Cardiac fibroblast (primary cell): ENCODE measurements around the gene SND1.
"Not testable (repeated sequence)": the region's sequence is repeated elsewhere in the genome, so short reads cannot be mapped to it uniquely, and the experiment has no call there.

Source experiments
- DNase-seq, 2 donors: peaks; one replicate each; pipeline versions ENCODE4 v3.0.0 to v3.0.0-alpha.2; 2010; ENCODE audit warnings: low read depth in 2 of 2
- H3K4me3 ChIP-seq, 2 donors: replicated peaks in 1 of 2; 1 replicate in 1 of 2; 2 replicates in 1 of 2; pipeline ENCODE4 v1.5.1; 2011; ENCODE audit warnings: low read depth in 2 of 2, low read length in 2 of 2, mild to moderate bottlenecking in 2 of 2, moderate library complexity in 1 of 2
- TF ChIP-seq, protein P1 (sequence below): IDR thresholded peaks from one replicate; pipeline ENCODE4 v1.5.1; 2011; ENCODE audit warnings: low read depth, mild to moderate bottlenecking, low read length, inconsistent platforms

SND1 gene

DNA sequence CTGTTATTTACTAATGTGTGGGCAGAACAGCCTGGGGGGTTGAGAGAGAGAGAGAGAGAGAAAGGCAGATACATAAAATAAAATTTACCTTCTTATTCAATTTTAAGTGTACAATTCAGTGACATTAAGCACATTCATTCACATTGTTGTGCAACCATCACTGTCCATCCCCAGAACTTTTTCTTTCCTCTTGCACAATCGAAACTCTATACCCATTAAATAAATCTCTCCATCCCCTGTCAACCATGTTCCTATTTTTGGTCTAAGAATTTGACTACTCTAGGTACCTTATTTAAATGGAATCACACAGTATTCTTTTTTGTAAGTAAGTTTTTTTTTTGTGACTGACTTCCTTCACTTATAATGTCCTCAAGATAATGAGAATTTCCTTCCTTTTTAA lies 181.6 kb downstream of the SND1 start:
- TF ChIP-seq, protein P1, sequence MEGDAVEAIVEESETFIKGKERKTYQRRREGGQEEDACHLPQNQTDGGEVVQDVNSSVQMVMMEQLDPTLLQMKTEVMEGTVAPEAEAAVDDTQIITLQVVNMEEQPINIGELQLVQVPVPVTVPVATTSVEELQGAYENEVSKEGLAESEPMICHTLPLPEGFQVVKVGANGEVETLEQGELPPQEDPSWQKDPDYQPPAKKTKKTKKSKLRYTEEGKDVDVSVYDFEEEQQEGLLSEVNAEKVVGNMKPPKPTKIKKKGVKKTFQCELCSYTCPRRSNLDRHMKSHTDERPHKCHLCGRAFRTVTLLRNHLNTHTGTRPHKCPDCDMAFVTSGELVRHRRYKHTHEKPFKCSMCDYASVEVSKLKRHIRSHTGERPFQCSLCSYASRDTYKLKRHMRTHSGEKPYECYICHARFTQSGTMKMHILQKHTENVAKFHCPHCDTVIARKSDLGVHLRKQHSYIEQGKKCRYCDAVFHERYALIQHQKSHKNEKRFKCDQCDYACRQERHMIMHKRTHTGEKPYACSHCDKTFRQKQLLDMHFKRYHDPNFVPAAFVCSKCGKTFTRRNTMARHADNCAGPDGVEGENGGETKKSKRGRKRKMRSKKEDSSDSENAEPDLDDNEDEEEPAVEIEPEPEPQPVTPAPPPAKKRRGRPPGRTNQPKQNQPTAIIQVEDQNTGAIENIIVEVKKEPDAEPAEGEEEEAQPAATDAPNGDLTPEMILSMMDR, result no peak
- H3K4me3 ChIP-seq, result no peak overlapping the region
- peak; percentile 63 to 64 for DNase-seq

DNA sequence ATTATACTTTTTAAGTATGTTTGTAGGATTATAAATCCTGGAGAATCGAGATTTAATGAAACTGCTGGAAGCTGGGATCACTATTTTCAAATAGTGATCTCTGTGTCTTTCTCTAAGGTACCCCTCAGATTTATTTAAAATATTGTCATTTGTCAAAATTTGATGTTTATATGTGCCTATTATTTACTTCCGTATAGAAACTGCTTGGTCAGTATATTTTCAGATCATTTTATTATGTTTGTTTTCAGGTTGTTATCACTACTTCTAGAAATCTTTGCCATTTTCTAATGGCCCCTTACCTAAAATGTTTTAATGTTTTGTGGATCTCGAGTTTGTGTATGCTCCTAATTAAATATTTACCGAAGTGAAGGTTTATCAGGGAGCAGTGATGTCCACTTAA lies 183.7 kb downstream of the SND1 start:
- H3K4me3 ChIP-seq, result no peak overlapping the region
- TF ChIP-seq, protein P1, result no peak
- DNase-seq, result no peak

DNA sequence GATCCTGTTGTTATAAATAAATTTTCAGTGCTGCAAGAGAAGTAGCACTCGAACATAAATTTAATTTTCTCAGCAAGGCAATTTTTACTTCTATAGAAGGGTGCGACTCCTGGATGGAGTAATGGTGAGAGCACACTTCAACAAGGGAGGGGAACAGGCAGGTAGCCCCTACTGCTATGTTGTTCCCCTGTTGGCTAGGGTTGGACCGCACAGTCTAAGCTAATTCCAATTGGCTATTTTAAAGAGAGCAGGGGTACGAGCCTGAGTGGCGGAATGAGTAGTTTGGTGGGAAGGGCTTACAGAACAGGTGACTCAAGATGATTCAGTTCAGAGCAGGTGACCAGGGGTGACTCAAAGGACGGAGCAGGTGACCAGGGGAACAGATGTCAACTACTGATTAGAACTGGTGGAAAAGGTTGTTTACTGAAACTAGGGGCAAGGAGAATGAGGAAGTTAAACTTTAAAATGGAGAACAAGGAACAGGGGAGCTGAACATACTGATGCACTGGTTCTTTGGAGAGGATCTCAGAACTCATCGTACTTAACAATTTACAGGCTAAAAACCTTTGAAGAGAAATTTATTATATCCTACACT lies 185.9 kb downstream of the SND1 start:
- not testable (repeated sequence) for DNase-seq, H3K4me3 ChIP-seq

DNA sequence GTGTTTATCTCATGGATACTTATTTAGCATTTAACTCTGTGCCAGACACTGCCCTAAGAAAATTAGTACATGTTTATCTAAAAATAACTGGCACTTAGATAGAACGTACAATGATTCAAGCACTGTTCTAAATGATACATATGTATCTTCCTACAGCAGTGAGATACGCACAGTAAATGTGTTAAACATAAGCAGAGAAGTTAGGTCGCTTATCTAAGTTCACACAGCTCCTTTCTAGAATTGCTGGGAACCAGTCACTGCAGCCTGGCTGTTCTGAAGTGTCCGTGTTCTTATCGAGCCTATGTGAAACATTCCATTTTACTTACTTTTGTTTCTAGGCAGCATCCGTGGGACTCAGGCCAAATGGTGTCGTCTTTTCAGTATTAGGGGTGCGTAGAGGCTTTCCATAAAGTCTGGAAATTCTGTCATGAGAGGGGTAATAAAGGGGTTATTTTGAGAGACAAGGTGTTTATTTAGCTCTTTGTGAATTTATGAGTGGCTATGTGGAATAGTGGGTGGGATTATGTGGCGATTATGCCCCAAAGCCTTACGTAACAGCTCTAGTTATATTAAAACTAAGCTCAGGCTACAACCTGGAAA lies 186.9 kb downstream of the SND1 start:
- peak; percentile 58 to 78 for DNase-seq
- no peak overlapping the region for H3K4me3 ChIP-seq
- TF ChIP-seq, protein P1, result no peak

DNA sequence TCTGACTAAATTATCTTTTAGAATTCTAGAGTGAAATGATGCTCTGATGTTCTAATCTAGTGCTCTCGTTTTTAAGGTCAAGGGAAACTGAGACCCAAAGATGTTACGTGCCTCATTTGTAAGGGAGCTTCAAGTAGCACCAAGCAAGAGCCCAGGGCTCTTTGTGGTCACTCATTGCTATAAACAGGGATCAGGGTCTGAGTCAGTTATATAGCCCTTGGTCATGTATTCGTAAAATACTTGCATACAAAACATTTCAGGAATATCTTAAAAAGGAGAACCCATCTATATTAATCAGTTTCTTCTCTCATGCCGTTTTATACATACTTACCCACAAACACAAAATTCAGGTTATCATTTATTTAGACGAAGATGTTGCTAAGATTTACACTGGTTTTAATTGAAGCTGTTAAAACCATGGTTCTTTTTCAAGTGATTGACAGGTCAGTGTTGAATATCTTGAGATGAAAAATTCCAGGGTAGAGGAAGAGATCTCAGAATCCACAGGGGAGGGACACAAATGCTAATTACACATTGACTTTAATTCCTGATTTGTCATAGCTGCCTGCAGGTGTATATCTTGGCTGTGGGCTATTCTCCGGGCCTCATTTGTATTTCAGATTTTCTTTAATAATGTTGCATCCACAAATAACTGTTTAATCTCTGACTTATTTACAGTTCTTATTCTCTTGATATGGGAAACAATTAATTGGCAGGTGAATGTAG lies 188.4 kb downstream of the SND1 start:
- no peak for DNase-seq
- H3K4me3 ChIP-seq, result no peak overlapping the region
- TF ChIP-seq, protein P1, result no peak

DNA sequence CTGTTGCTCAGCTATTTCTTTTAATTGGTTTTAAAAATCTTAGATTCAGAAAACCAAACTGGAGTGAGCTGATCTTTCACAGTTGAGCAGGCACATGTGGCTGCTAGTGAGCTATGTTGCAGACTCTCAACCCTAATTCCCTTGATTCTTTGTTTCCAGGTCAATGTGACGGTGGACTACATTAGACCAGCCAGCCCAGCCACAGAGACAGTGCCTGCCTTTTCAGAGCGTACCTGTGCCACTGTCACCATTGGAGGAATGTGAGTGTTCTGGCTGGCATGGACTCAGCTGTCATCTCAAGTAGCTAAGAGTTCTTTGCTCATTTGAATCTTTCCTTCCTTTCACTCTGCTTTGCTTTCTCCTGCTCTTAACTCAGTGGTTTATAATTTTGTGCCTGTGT lies 192.2 kb downstream of the SND1 start:
- H3K4me3 ChIP-seq, result no peak overlapping the region
- TF ChIP-seq, protein P1, result no peak
- no peak for DNase-seq

DNA sequence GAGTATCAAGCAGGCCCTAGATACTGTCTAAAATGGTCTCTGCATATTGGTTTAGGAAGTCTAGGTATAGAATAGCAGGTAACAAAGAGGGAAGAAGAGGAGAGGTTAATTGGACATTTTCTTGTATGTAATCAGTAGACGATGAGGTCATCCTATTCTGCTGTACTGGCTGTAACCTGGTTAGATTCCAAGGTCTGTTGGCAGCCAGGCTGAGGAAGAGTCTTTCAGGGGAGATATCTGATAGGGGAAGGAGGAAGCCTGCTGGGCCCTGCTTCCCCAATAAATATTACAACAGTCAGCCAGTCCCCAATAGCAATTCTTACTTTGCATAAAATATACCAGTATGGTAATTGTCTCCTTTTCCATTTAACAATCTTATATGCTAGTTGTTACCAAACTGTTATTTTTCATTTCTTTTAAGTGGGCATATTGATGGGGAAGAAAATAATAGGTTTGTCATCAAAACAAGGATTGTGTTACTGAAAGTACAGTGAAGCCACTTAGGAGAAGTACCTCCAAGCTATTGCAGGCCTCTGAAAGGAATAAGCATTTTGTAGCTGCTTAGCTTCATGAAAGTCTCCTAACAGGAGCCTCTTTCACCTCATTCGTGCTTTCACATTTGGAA lies 192.8 kb downstream of the SND1 start:
- DNase-seq, result peak; percentile 46 to 51
- TF ChIP-seq, protein P1, result no peak
- no peak overlapping the region for H3K4me3 ChIP-seq
